ENCODE measurements around the gene NRN1L.
"Not testable (repeated sequence)": the region's sequence is repeated elsewhere in the genome, so short reads cannot be mapped to it uniquely, and the experiment has no call there.

The NRN1L gene

GRCh38 chr16:67884684-67885083 is at the start of gene NRN1L:
NRN1L (plus strand) TSS chr16:67884885; CDS start chr16:67884904, 19 bp downstream.
- DNase-seq, result peak; percentile 74

GRCh38 chr16:67837190-67837589 is 47.5 kb upstream of the NRN1L start:
- DNase-seq, result not testable (repeated sequence)

GRCh38 chr16:67837811-67838210 is 46.9 kb upstream of the NRN1L start:
- no peak for DNase-seq

- no peak for DNase-seq
Measured at GRCh38 chr16:67841198-67841815, 43.4 kb upstream of the NRN1L start.

- peak; percentile 89 for DNase-seq
Measured at GRCh38 chr16:67841816-67842508, 42.7 kb upstream of the NRN1L start, which contains the start of gene THAP11. THAP11 (plus strand) TSS chr16:67842320; CDS start chr16:67842555, 235 bp downstream.

- DNase-seq, result peak; percentile 6
Measured at GRCh38 chr16:67842509-67843342, 42.0 kb upstream of the NRN1L start.

- DNase-seq, result no peak
Measured at GRCh38 chr16:67843343-67843765, 41.3 kb upstream of the NRN1L start.

GRCh38 chr16:67844497-67844896 is 40.2 kb upstream of the NRN1L start:
- DNase-seq, result no peak

GRCh38 chr16:67845291-67846062 is 39.2 kb upstream of the NRN1L start:
- DNase-seq, result no peak

GRCh38 chr16:67846063-67846319 is 38.7 kb upstream of the NRN1L start:
- no peak for DNase-seq

GRCh38 chr16:67846320-67847063 is 38.2 kb upstream of the NRN1L start, which contains the start of gene NUTF2:
NUTF2 (plus strand) TSS chr16:67846933; CDS start chr16:67865131, 18,198 bp downstream.
- peak; percentile 86 for DNase-seq

GRCh38 chr16:67847064-67847861 is 37.4 kb upstream of the NRN1L start, which contains the start of gene CENPT:
CENPT (minus strand) TSS chr16:67847693; CDS start chr16:67833859, 13,834 bp downstream.
- DNase-seq, result peak; percentile 31

- no peak for DNase-seq
Measured at GRCh38 chr16:67848118-67848517, 36.6 kb upstream of the NRN1L start.

- no peak for DNase-seq
Measured at GRCh38 chr16:67853670-67854069, 31.0 kb upstream of the NRN1L start.

- DNase-seq, result no peak
Measured at GRCh38 chr16:67855789-67856188, 28.9 kb upstream of the NRN1L start.

GRCh38 chr16:67856927-67857546 is 27.6 kb upstream of the NRN1L start:
- DNase-seq, result no peak

- no peak for DNase-seq
Measured at GRCh38 chr16:67857547-67858233, 27.0 kb upstream of the NRN1L start.

GRCh38 chr16:67858500-67858899 is 26.2 kb upstream of the NRN1L start:
- no peak for DNase-seq

GRCh38 chr16:67860589-67861398 is 23.9 kb upstream of the NRN1L start:
- no peak for DNase-seq
